Stimulated activated naive CD8-positive, alpha-beta T cell treated with anti-CD3 and anti-CD28 coated beads, Interleukin-15, Interleukin-2, amounts not matched to agents 100 ng/mL and 50 ng/mL, for 24 hours (primary cell): ENCODE results near the gene CISH.

Source experiments
- H3K27ac Mint-ChIP-seq: one replicate; pipeline ENCODE4 v1.8.0; 2021; ENCODE audit warnings: mild to moderate bottlenecking, mixed read lengths
- H3K27me3 Mint-ChIP-seq: one replicate; pipeline ENCODE4 v1.8.0; 2021; ENCODE audit warnings: mixed read lengths
- H3K36me3 Mint-ChIP-seq: one replicate; pipeline ENCODE4 v1.8.0; 2021; ENCODE audit warnings: low read depth, mixed read lengths
- H3K4me1 Mint-ChIP-seq: one replicate; pipeline ENCODE4 v1.8.0; 2021; ENCODE audit warnings: low read depth, mixed read lengths
- H3K4me3 Mint-ChIP-seq: one replicate; pipeline ENCODE4 v1.8.0; 2021; ENCODE audit warnings: mild to moderate bottlenecking, mixed read lengths
- H3K9me3 Mint-ChIP-seq: one replicate; pipeline ENCODE4 v1.8.0; 2021; ENCODE audit warnings: mixed read lengths

The CISH gene

DNA sequence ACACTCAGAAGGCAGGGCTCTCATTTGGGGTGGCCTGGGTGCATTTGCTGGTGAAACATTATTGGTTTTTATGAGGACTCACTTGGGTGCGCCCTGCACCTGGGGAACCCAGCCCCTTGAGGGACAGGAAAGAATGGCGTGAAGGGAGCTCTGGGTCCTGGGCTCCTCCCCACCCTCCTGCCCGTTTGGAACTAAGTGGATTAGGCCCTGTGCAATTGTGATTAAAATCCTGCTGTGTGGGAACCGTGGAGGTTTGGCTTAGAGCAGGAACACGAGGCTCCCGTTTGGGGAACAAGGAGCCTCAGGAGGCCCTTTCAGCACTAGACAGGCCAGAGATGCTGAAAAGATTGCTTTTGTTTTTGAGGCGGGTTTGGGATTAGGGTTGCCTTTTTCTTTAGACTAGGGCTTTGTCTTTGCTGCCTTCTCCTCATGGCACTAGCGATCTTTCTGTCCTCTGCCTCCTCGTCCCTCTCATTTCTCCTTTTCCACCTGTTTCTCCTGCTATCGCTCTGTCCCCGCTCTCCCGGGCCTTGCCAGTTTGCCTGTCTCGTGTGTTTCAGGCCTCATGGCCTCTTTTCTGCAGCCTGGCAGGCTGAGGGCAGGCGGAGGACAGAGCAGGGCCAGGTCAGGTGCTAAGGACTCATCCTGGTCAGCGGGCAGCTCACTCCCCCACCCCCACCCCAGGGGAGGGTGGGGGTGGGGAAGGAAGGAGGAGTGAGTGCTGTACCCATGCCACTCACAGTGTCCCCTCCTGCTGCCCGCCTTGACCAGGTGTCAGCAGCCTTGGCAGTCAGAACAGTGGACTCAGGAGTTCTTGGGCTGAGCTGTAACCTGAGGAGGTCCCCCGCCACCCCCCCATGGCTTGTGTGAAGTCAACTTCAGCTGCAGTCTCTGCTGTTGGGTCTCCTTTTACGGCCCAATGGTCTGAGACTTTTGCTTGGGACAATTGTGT is 13.9 kb upstream of the CISH start:
- Mint-ChIP-seq H3K36me3 (peaks cover 57% of the 10 kb centered on the region), H3K4me3 (no peak overlapping the region), H3K27ac (peak overlapping the region; percentile 92), H3K27me3 (no peaks in the 10 kb centered on the region), H3K4me1 (peaks cover 94% of the 10 kb centered on the region), H3K9me3 (no peaks in the 10 kb centered on the region)

DNA sequence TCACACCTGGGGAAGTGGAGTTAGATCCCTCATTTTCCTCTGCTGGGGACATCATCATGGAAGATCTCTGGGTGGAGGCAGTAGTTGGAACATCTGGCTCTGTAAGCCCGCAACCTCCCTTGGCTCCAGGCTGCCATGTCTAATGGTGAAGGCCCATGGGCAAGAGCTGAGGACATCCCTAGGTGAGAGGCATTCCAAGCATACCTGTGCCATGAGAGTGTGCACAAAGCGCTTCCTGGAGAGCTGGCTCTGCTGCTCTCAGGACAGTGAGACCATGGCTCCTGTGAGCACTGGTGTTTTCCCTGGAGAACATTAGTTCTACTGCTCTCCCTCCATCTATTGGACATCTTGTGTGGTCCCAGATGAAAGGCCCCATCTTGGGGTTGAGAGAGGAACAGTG is 13.1 kb upstream of the CISH start:
- peak overlapping the region; percentile 92 for H3K27ac Mint-ChIP-seq
- peaks cover 57% of the 10 kb centered on the region for H3K36me3 Mint-ChIP-seq
- H3K4me3 Mint-ChIP-seq, result peak overlapping the region; percentile 77
- H3K27me3 Mint-ChIP-seq, result no peaks in the 10 kb centered on the region
- H3K9me3 Mint-ChIP-seq, result no peaks in the 10 kb centered on the region
- peaks cover 94% of the 10 kb centered on the region for H3K4me1 Mint-ChIP-seq

DNA sequence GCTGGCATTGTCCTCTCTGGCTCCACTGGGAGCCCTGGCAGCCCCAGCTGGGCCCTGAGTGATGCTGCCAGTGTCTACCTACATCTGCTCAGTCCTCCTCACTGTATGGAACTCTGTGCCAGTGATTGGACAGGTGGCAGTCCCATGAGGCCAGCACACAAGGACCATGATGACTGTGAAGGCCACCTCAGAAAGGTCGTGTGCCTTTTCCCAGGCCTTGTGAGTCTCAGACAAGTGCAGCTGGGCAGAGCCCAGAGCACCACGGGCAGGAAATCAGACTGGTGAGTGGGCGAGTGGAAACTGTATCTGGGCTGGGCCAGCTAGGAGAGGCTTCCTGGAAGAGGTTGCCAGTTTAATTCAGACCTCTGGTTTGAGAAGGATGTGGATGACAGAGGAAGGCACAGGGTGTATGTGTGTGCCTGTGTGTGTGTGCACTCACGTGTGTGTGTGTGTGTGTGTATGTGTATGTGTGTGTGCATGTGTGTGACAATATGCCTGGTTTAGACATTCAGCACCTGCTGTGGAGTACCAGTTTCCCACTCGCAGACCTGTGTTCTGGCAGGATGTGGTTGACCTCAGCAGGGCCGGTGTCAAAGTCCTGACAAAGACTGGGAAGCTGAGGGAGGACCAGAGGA is 12.4 kb upstream of the CISH start:
- Mint-ChIP-seq H3K27me3 (no peaks in the 10 kb centered on the region), H3K36me3 (peaks cover 58% of the 10 kb centered on the region), H3K9me3 (no peaks in the 10 kb centered on the region), H3K4me1 (peaks cover 94% of the 10 kb centered on the region), H3K4me3 (peak overlapping the region; percentile 77), H3K27ac (peak overlapping the region; percentile 92)

DNA sequence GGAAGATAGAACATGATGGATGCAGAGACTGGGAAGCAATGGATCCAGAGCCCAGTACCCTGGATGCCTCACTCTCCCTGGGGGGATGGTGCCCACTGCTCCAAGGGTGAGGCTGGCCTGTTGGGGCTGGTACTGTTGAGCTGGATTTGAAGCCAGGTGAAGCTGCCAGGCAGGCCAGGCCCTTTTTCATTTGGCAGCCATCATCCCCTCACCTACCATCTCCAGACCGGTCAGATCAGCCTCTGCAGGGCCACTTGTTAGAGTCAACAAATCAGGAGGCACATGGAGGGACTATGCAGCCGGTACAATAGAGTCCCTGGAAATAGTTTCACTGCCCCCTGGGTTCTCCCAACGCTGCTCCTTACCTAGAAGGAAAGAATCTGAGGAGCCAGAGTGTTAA is 11.3 kb upstream of the CISH start:
- H3K9me3 Mint-ChIP-seq, result no peaks in the 10 kb centered on the region
- peaks cover 89% of the 10 kb centered on the region for H3K4me1 Mint-ChIP-seq
- H3K27me3 Mint-ChIP-seq, result no peaks in the 10 kb centered on the region
- H3K4me3 Mint-ChIP-seq, result peak overlapping the region; percentile 77
- peak overlapping the region; percentile 92 for H3K27ac Mint-ChIP-seq
- H3K36me3 Mint-ChIP-seq, result peaks cover 53% of the 10 kb centered on the region

DNA sequence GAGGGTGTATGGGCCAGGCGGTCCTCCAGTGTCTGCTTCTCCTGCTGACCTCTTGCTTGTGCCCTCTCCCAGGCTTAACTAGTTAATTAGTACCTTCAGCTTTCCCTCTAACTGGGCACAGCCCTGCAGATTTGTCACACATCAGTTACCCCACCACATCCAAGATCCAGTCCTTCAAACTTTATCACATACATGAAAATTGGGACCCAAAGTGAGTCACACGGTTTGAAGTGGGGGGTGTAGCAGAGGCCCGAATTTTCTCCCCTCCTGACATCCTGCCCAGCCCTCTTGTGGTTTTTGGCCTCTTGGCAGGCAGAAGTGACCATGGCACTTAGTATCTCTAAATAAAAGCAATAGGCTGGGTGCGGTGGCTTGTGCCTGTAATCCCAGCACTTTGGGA is 9.2 kb upstream of the CISH start:
- Mint-ChIP-seq H3K4me3 (peak overlapping the region; percentile 93), H3K27ac (peak overlapping the region; percentile 86), H3K27me3 (no peaks in the 10 kb centered on the region), H3K36me3 (peaks cover 41% of the 10 kb centered on the region), H3K4me1 (peaks cover 79% of the 10 kb centered on the region), H3K9me3 (no peaks in the 10 kb centered on the region)

DNA sequence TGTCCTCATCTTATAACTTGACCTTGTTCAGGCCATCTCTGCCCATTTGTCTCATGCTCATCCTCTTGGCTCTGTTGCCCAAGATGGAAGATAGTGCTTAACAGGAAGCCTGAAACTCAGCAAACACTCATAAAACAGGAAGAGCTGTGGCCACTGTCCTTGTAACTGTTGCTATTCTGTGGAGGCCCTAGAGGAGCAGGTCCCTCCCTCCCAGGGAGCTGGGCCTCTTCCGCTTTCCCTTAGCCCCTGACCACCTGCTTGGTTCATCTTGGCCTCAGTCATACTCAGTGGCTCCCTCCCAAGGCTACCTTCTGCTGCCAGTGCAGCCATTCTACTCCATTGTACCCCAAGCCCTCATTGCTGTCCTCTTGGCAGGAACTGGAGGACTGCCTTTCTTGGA is 8.8 kb upstream of the CISH start:
- H3K27ac Mint-ChIP-seq, result peak overlapping the region; percentile 86
- peaks cover 79% of the 10 kb centered on the region for H3K4me1 Mint-ChIP-seq
- peaks cover 38% of the 10 kb centered on the region for H3K36me3 Mint-ChIP-seq
- peak overlapping the region; percentile 93 for H3K4me3 Mint-ChIP-seq
- H3K27me3 Mint-ChIP-seq, result no peaks in the 10 kb centered on the region
- H3K9me3 Mint-ChIP-seq, result no peaks in the 10 kb centered on the region

DNA sequence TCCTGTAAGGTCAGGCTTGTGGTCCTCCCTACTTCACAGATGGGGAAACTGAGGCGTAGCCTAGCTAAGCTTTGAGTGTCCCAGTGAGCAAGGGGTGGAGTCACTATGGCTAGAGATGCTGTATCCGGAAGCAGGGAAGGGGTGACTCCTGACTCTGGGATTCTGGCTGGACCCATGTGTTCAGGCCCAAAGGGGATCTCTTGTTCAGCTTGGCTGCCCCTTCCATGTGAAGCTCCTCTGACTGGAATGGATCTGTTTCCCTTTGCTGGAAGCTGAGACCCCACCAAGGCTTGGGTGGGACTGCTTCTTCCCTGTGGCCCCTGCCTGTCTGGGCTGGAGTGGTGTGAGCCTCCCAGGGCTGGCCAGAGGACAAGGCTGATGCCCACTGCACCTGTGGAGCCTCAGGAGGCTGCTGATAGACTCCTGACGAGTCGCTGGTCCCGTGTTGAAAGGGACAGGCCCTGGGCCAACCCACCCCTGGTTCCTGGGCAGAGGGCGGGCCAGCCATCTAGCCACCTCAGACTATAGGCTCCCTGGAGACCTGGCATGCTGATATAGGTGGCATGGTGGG is 6.4 kb upstream of the CISH start:
- Mint-ChIP-seq H3K27ac (peak overlapping the region; percentile 81), H3K4me3 (peak overlapping the region; percentile 93), H3K9me3 (no peaks in the 10 kb centered on the region), H3K36me3 (peaks cover 33% of the 10 kb centered on the region), H3K27me3 (no peaks in the 10 kb centered on the region), H3K4me1 (peaks cover 75% of the 10 kb centered on the region)

DNA sequence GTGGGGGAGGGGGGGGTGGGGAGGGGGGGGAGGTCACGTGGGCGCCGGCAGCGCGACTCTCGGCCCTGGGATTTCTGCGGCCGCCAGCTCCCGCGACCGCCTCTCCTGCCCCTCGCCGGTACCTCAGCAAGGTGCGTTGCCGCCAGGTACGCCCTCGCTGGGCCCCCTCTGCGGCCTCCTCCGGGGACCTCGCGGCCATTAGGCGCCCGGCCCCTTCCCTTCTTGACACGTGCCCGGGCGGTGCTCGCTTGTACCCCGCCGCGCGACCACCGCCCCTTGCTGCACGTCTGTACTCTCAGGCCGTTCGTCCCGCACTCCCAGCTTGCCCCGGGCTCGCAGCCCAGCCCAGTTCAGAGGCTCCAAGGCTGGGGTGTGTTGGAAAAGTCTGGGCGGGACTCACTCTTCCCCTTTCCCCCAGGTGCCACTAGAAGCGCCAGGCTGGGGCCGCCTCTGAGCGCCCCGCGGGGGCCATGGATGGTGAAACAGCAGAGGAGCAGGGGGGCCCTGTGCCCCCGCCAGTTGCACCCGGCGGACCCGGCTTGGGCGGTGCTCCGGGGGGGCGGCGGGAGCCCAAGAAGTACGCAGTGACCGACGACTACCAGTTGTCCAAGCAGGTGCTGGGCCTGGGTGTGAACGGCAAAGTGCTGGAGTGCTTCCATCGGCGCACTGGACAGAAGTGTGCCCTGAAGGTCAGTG is 5.7 kb upstream of the CISH start, which contains the start of gene MAPKAPK3:
Gene MAPKAPK3, plus strand, starts transcription at position 56 of the 696 bp plus-strand sequence. Its CDS starts 415 bp downstream, at position 471.
- H3K27me3 Mint-ChIP-seq, result no peaks in the 10 kb centered on the region
- peaks cover 73% of the 10 kb centered on the region for H3K4me1 Mint-ChIP-seq

DNA sequence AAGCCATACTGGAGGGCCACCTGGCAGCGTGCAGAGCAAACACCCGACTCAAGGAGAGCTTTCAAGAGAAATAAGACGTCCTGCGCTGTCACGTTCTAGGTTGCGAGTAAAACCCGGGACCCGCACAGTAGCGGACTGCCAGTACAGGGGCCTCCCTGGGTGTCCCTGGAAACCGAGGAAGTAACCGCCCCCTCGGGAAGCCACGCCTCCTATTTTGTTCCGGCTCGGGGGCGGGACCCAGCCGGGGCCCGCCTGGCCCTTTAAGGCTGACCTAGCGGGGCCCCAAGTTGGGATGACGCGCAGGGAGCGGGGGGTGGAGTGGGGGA is 5.2 kb upstream of the CISH start:
- Mint-ChIP-seq H3K9me3 (no peaks in the 10 kb centered on the region), H3K4me3 (peak overlapping the region; percentile 85), H3K27ac (peak overlapping the region; percentile 93), H3K4me1 (peaks cover 73% of the 10 kb centered on the region), H3K27me3 (no peaks in the 10 kb centered on the region), H3K36me3 (peaks cover 40% of the 10 kb centered on the region)

More for the DNA sequence above, 5.7 kb upstream of the CISH start, which contains the start of gene MAPKAPK3:
- Mint-ChIP-seq H3K9me3 (no peaks in the 10 kb centered on the region), H3K36me3 (peaks cover 35% of the 10 kb centered on the region), H3K4me3 (peak within 1 kb of the TSS; percentile 93), H3K27ac (peak within 1 kb of the TSS; percentile 93)

DNA sequence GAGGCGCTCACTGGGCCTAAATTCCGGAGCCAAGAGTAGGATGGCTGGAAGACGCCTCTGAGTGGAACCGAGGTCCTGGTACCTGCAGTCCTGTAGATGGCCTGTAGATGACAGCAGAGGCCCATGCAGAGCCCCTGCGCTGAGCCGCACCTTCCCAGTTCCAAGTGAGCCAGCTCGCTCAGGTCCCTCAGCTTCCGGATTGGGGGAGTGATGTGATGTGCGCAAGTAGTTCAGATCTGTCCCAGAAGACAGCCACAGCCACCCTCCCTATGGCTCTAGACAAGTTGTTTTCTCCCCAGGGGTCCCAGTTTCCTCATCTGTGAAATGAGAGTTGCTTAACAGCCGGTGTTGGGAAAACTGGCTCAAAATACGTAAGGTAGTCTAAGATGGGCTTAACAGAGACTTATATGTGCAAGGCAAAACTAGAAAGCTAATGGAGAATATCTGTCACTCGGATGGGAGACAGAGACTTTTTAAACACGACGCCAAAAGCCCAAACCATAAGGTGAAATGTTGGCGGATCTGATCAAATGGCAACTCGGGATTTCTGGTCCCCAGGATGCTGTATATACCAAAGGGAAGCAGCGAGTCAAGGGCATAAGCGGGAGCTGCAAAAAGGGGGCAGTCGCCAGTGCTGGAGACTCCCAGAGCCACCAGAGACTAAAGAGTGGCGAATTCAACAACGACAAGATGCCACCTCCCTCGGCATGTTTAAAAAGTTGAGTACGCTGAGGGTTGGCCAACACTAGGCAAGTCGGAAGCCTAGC is 4.6 kb upstream of the CISH start:
- Mint-ChIP-seq H3K27me3 (no peaks in the 10 kb centered on the region), H3K36me3 (peaks cover 43% of the 10 kb centered on the region), H3K9me3 (no peaks in the 10 kb centered on the region), H3K4me3 (peak overlapping the region; percentile 85), H3K27ac (peak overlapping the region; percentile 93), H3K4me1 (peaks cover 72% of the 10 kb centered on the region)

DNA sequence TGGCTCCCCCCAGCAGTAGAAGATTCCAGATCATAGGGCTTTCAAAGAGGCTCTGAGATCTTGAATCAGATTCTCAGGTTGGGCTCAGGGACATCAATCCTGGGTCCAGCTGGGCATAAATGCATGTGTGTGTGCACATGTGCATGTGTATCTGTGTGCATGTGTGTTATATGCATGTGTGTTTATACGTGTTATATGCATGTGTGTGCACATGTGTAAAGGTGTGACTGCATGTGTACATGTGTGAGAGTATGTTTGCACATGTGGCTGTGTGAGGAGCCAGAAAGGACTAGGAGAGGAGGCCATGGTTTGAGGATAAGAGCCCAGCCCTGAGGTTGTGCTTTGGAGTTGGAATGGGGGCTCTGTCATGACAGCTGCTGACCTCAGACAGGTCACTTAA is 3.6 kb upstream of the CISH start:
- H3K4me3 Mint-ChIP-seq, result peak overlapping the region; percentile 85
- no peaks in the 10 kb centered on the region for H3K27me3 Mint-ChIP-seq
- no peaks in the 10 kb centered on the region for H3K9me3 Mint-ChIP-seq
- H3K36me3 Mint-ChIP-seq, result peaks cover 43% of the 10 kb centered on the region
- peaks cover 62% of the 10 kb centered on the region for H3K4me1 Mint-ChIP-seq
- H3K27ac Mint-ChIP-seq, result peak overlapping the region; percentile 93

DNA sequence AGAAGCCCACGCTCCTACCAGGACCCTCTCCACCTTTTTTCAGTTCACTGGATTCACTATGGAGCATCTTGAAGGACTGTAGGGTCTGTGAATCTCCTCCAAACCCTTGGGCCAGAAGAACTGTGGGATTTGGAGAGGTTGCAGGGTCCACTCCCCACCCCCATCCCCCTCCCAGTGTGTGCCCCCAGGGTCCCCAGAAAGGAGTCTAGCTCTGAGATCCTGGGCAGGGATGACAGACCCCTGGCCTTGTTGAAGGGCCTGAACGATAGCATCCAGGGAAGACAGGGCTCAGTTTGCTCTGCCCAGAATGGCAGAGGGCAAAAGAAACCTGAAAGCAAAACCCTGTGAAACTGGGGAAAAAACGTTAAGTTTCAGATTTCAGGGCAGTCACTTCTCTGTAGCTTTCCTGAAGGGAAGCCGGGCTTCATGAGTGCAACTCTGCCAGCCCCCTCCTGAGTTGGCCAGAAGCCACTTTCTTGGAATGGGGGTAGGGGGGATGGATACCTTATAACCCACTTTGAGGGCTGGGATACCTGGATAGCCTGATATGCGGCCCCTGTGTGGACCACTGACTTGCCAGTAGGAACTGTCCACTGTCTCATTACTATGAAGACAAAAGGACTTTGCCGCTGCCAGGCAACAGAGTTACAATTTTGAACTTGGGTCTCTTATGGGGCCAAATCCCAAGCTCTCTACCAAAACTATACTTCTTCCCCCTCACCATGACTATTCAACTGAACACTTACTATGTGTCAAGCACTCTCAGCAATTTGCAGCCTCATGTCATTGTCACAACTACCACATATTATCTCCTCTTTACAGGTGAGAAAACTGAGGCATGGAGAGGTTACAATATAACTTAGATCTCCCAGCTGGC is 1.6 kb upstream of the CISH start:
- H3K4me1 Mint-ChIP-seq, result peaks cover 55% of the 10 kb centered on the region
- peak overlapping the region; percentile 100 for H3K27ac Mint-ChIP-seq
- peaks cover 56% of the 10 kb centered on the region for H3K36me3 Mint-ChIP-seq
- no peaks in the 10 kb centered on the region for H3K27me3 Mint-ChIP-seq
- peak overlapping the region; percentile 99 for H3K4me3 Mint-ChIP-seq
- H3K9me3 Mint-ChIP-seq, result no peaks in the 10 kb centered on the region

DNA sequence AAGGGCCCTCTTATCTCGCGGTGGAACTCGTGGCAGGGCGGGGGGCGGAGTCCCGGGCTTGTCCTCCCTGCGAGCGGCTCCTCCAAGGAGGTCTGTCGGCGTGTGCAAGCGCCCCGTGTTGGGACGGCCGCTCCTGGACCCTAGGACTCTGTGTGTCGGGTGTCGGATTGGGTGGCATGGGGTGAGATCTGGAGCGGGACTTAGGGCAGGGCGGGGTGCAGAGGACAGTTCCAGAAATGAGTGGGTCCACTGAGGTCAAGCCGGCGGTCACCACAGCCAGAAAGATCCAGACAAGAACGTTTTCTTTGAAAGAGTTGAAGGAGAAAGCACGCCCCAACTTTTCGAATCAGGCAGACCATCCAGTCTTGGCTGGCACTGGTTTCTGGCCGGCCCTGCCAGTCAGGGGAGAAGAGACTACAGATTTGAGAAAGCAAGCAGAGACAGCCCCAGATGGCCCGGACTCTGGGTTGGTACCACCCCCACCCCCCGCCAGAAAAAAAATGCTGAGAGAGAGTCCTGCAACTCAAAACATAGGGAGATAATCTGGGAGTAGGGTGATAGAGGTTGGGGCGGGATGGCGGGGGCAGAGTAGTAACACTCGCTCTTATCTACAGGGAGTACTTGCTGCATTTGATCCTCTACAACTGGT is 784 bp upstream of the CISH start:
- Mint-ChIP-seq H3K4me1 (peaks cover 63% of the 10 kb centered on the region), H3K9me3 (no peaks in the 10 kb centered on the region), H3K36me3 (peaks cover 64% of the 10 kb centered on the region), H3K4me3 (peak overlapping the region; percentile 99), H3K27me3 (no peaks in the 10 kb centered on the region), H3K27ac (peak overlapping the region; percentile 100)
